Natural killer cell (primary cell): ENCODE data around the gene SAMD8. TPM values are rescaled to one million over a fixed set of nuclear protein-coding genes. Genes with fewer than 3 reads are reported as not detected.

Source experiments
- ATAC-seq, 3 donors: fragments of 150-1000 bp in 2 of 3; fragments of 200-7000 bp in 1 of 3; cut with Tn5 transposase; 1 replicate in 1 of 3; 2 replicates in 2 of 3; pipeline ENCODE4 v1.10.0; 2021; ENCODE audit warnings: mild to moderate bottlenecking in 2 of 3, moderate library complexity in 2 of 3
- DNase-seq, 2 donors: peaks; one replicate each; pipeline versions ENCODE4 v3.0.0 to v3.0.0-alpha.2; 2013 to 2021; ENCODE audit warnings: mixed read lengths in 1 of 2
- H3K27ac ChIP-seq: one replicate; pipeline ENCODE4 v1.5.1; 2013; ENCODE audit warnings: mild to moderate bottlenecking, low read length
- H3K27me3 ChIP-seq: one replicate; pipeline ENCODE4 v1.6.1; 2013; ENCODE audit warnings: low read length; ENCODE audit not compliant: control insufficient read depth, insufficient read depth
- H3K36me3 ChIP-seq: one replicate; pipeline ENCODE4 v1.6.1; 2013; ENCODE audit warnings: low read length; ENCODE audit not compliant: control insufficient read depth, insufficient read depth
- H3K4me1 ChIP-seq: one replicate; pipeline ENCODE4 v1.6.1; 2013; ENCODE audit warnings: low read length; ENCODE audit not compliant: control insufficient read depth, insufficient read depth
- H3K4me3 ChIP-seq: one replicate; pipeline ENCODE4 v1.5.1; 2013; ENCODE audit warnings: low read length
- H3K9me3 ChIP-seq: one replicate; pipeline ENCODE4 v1.6.1; 2013; ENCODE audit warnings: low read length; ENCODE audit not compliant: control insufficient read depth, insufficient read depth
- H3K27ac Mint-ChIP-seq, 2 donors: one replicate each; pipeline ENCODE4 v1.8.0; 2022; ENCODE audit warnings: mild to moderate bottlenecking in 2 of 2, mixed read lengths in 2 of 2, moderate library complexity in 1 of 2
- H3K27me3 Mint-ChIP-seq, 2 donors: one replicate each; pipeline ENCODE4 v1.8.0; 2022; ENCODE audit warnings: low read depth in 2 of 2, mixed read lengths in 2 of 2
- H3K36me3 Mint-ChIP-seq: one replicate; pipeline ENCODE4 v1.8.0; 2022; ENCODE audit warnings: mixed read lengths
- H3K4me1 Mint-ChIP-seq, 2 donors: one replicate each; pipeline ENCODE4 v1.8.0; 2022; ENCODE audit warnings: mixed read lengths in 2 of 2
- H3K4me3 Mint-ChIP-seq: one replicate; pipeline ENCODE4 v1.8.0; 2022; ENCODE audit warnings: mild to moderate bottlenecking, moderate library complexity, mixed read lengths
- H3K9me3 Mint-ChIP-seq, 2 donors: one replicate each; pipeline ENCODE4 v1.8.0; 2022; ENCODE audit warnings: mixed read lengths in 2 of 2
- CTCF ChIP-seq: fragments of 200-600 bp; IDR thresholded peaks from one replicate; pipeline ENCODE4 v1.8.0; 2022; ENCODE audit warnings: antibody characterized with exemption
- WGBS: methylation state at CpG from one replicate; pipeline ENCODE4 v1.1.7; 2013; ENCODE audit warnings: missing lambda C conversion rate; ENCODE audit not compliant: insufficient coverage; 5-methylcytosine and 5-hydroxymethylcytosine counted together
- intact Hi-C: fragments of 100-400 bp; cut with micrococcal nuclease; formaldehyde crosslinking; loops from one replicate; pipeline ENCODE4 v1.14.2; 2022
- total RNA-seq, 4 donors: library from RNA; stranded (reverse); fragments of 120-200 nt in 1 of 4; gene quantifications; one replicate each; pipeline versions ENCODE4 v1.2.3 to v1.2.4, GENCODE V29; 2013 to 2022

The SAMD8 gene
- total RNA-seq, 3 donors from 2014 or later (not counting 1 experiment from before 2014, with no cell fraction given), result 26.6 to 30.9 (median 29.6) TPM

- Histone ChIP-seq H3K27ac (no peak overlapping the region), H3K27me3 (no peaks in the 10 kb centered on the region), H3K9me3 (no peaks in the 10 kb centered on the region), H3K36me3 (peaks cover 13% of the 10 kb centered on the region), H3K4me1 (peaks cover 7% of the 10 kb centered on the region), H3K4me3 (no peak overlapping the region)
- H3K36me3 Mint-ChIP-seq, result no peaks in the 10 kb centered on the region
- no peak overlapping the region for H3K27ac Mint-ChIP-seq
- no peak for TF ChIP-seq CTCF
- ATAC-seq, result no peak
- no peaks in the 10 kb centered on the region for H3K9me3 Mint-ChIP-seq
- 100% methylated on average over 1 of the region's 2 CpGs for WGBS
- intact Hi-C loops, result no loop called here
- no peaks in the 10 kb centered on the region for H3K27me3 Mint-ChIP-seq
- DNase-seq, result no peak
- no peak overlapping the region for H3K4me3 Mint-ChIP-seq
- peaks cover 29 to 36% of the 10 kb centered on the region in 2 donors for H3K4me1 Mint-ChIP-seq
These were observed 35.3 kb downstream of the SAMD8 start for GRCh38 chr10:75146780-75147179.

- H3K4me1 Mint-ChIP-seq, result peaks cover 16 to 20% of the 10 kb centered on the region in 2 donors
These were observed 39.2 kb downstream of the SAMD8 start for GRCh38 chr10:75150656-75151055.

GRCh38 chr10:75159519-75159918 is 48.1 kb downstream of the SAMD8 start:
- Mint-ChIP-seq H3K4me1 (peaks cover 14 to 21% of the 10 kb centered on the region in 2 donors), H3K36me3 (no peaks in the 10 kb centered on the region), H3K27me3 (no peaks in the 10 kb centered on the region), H3K9me3 (no peaks in the 10 kb centered on the region), H3K4me3 (no peak overlapping the region), H3K27ac (no peak overlapping the region)
- ATAC-seq (no peak), DNase-seq (no peak)
- Histone ChIP-seq H3K27me3 (no peaks in the 10 kb centered on the region), H3K27ac (no peak overlapping the region), H3K4me1 (no peaks in the 10 kb centered on the region), H3K36me3 (peaks cover 7% of the 10 kb centered on the region), H3K4me3 (no peak overlapping the region), H3K9me3 (no peaks in the 10 kb centered on the region)
- intact Hi-C loops, result no loop called here
- WGBS, result 93% methylated on average over 4 of the region's 4 CpGs
- no peak for TF ChIP-seq CTCF

More at GRCh38 chr10:75150656-75151055, 39.2 kb downstream of the SAMD8 start:
- Mint-ChIP-seq H3K36me3 (no peaks in the 10 kb centered on the region), H3K27ac (no peak overlapping the region), H3K27me3 (no peaks in the 10 kb centered on the region), H3K9me3 (no peaks in the 10 kb centered on the region), H3K4me3 (no peak overlapping the region)
- no peak for DNase-seq
- 100% methylated on average over 4 of the region's 5 CpGs for WGBS
- peaks cover 19% of the 10 kb centered on the region for H3K36me3 ChIP-seq
- no peaks in the 10 kb centered on the region for H3K27me3 ChIP-seq
- intact Hi-C loops, result no loop called here
- no peaks in the 10 kb centered on the region for H3K9me3 ChIP-seq
- no peak for ATAC-seq
- H3K4me3 ChIP-seq, result no peak overlapping the region
- H3K4me1 ChIP-seq, result peaks cover 3% of the 10 kb centered on the region
- no peak for TF ChIP-seq CTCF
- H3K27ac ChIP-seq, result no peak overlapping the region
